SU-DHL-6 (cell line): ENCODE data around the gene SCN5A.

ENCODE experiments used
- H2AFZ ChIP-seq: fragments of 200-600 bp; sonication (generic); 2 replicates; pipeline ENCODE4 v1.6.1; 2014; ENCODE audit warnings: low read depth, mild to moderate bottlenecking, moderate library complexity, mixed read lengths, antibody characterized with exemption, low read length; ENCODE audit not compliant: severe bottlenecking
- H3F3A ChIP-seq: fragments of 200-600 bp; shearing (Covaris generic); 2 replicates; pipeline ENCODE4 v1.6.0; 2016; ENCODE audit warnings: antibody characterized with exemption, mild to moderate bottlenecking; ENCODE audit not compliant: insufficient read depth
- H3K27ac ChIP-seq: fragments of 200-600 bp; sonication (generic); 2 replicates; pipeline ENCODE4 v1.5.1; 2016; ENCODE audit warnings: low read depth, mild to moderate bottlenecking, low read length, moderate library complexity, mixed read lengths
- H3K27me3 ChIP-seq: fragments of 200-600 bp; sonication (generic), shearing (Covaris generic); 2 replicates; pipeline ENCODE4 v1.6.0; 2014; ENCODE audit warnings: mild to moderate bottlenecking, low read length
- H3K36me3 ChIP-seq: fragments of 200-600 bp; sonication (generic); 2 replicates; pipeline ENCODE4 v1.6.1; 2014; ENCODE audit warnings: mild to moderate bottlenecking, low read length, mixed read lengths
- H3K4me2 ChIP-seq: fragments of 300-600, 200-600 bp; shearing (Covaris generic), sonication (generic); 2 replicates; pipeline ENCODE4 v1.6.0; 2014; ENCODE audit warnings: low read length, low read depth, mild to moderate bottlenecking; ENCODE audit not compliant: poor library complexity, severe bottlenecking
- H3K4me3 ChIP-seq: fragments of 200-600 bp; sonication (generic); 2 replicates; pipeline ENCODE4 v1.5.1; 2014; ENCODE audit warnings: antibody characterized with exemption, low read length, mild to moderate bottlenecking, mixed read lengths; ENCODE audit not compliant: insufficient read depth, poor library complexity, severe bottlenecking
- H3K79me2 ChIP-seq: fragments of 200-600 bp; sonication (generic); 2 replicates; pipeline ENCODE4 v1.6.1; 2014; ENCODE audit warnings: mild to moderate bottlenecking, low read length, moderate library complexity; ENCODE audit not compliant: insufficient read depth
- H3K9ac ChIP-seq: fragments of 200-600 bp; sonication (generic); 2 replicates; pipeline ENCODE4 v1.7.0; 2014; ENCODE audit warnings: mild to moderate bottlenecking, low read length
- H3K9me2 ChIP-seq: fragments of 200-600 bp; sonication (generic); replicated peaks from 2 replicates; pipeline ENCODE4 v1.6.1; 2014; ENCODE audit warnings: low read length; ENCODE audit not compliant: insufficient read depth
- H3K9me3 ChIP-seq: fragments of 200-600 bp; sonication (generic); 2 replicates; pipeline ENCODE4 v1.6.1; 2014; ENCODE audit warnings: low read length, mixed read lengths; ENCODE audit not compliant: insufficient read depth
- H4K20me1 ChIP-seq: fragments of 200-600 bp; sonication (generic); 2 replicates; pipeline ENCODE4 v1.6.1; 2014; ENCODE audit warnings: low read depth, mild to moderate bottlenecking, antibody characterized with exemption, low read length, moderate library complexity, mixed read lengths
- EZH2phosphoT487 ChIP-seq: fragments of 200-600 bp; sonication (generic), shearing (Covaris generic); conservative IDR thresholded peaks from 2 replicates; pipeline ENCODE4 v1.6.1; 2018; ENCODE audit warnings: mild to moderate bottlenecking, antibody characterized with exemption, low read length, moderate library complexity, mixed read lengths
- TF ChIP-seq, protein P1 (sequence below): fragments of 200-600 bp; sonication (generic); IDR thresholded peaks from one replicate; pipeline ENCODE4 v1.5.1; 2017; ENCODE audit warnings: antibody characterized with exemption, mild to moderate bottlenecking, low read length, moderate library complexity; ENCODE audit not compliant: insufficient read depth, poor library complexity, severe bottlenecking

The SCN5A gene

DNA sequence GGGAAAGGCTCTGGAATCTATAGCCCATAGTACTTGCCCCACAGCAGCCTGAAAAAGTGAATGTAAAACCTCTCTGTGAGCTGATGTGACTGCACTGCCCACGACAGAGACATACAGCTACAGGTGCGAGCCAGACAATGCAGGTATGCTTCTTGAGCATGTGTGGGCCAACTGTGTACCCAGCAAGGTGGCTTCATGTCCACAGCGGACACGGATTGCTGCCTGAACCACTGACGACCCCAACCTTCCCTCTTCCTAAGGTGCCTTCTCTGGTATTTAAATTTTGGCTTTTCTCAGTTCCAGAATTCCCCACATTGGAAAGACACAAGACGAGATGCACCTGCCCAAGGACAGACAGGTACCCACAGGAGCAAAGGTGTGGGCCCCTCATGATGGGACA lies 65.8 kb downstream of the SCN5A start:
- no peaks in the 10 kb centered on the region for H3K36me3 ChIP-seq
- no peaks in the 10 kb centered on the region for H4K20me1 ChIP-seq
- H3F3A ChIP-seq, result no peaks in the 10 kb centered on the region
- H3K9me3 ChIP-seq, result no peaks in the 10 kb centered on the region
- no peaks in the 10 kb centered on the region for H3K79me2 ChIP-seq
- TF ChIP-seq, protein P1, sequence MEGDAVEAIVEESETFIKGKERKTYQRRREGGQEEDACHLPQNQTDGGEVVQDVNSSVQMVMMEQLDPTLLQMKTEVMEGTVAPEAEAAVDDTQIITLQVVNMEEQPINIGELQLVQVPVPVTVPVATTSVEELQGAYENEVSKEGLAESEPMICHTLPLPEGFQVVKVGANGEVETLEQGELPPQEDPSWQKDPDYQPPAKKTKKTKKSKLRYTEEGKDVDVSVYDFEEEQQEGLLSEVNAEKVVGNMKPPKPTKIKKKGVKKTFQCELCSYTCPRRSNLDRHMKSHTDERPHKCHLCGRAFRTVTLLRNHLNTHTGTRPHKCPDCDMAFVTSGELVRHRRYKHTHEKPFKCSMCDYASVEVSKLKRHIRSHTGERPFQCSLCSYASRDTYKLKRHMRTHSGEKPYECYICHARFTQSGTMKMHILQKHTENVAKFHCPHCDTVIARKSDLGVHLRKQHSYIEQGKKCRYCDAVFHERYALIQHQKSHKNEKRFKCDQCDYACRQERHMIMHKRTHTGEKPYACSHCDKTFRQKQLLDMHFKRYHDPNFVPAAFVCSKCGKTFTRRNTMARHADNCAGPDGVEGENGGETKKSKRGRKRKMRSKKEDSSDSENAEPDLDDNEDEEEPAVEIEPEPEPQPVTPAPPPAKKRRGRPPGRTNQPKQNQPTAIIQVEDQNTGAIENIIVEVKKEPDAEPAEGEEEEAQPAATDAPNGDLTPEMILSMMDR, result no peak
- TF ChIP-seq EZH2phosphoT487, result no peak
- no peaks in the 10 kb centered on the region for H3K27me3 ChIP-seq
- no peak overlapping the region for H2AFZ ChIP-seq
- H3K4me3 ChIP-seq, result no peak overlapping the region
- H3K9ac ChIP-seq, result no peak overlapping the region
- H3K9me2 ChIP-seq, result no peaks in the 10 kb centered on the region
- no peak overlapping the region for H3K4me2 ChIP-seq
- no peak overlapping the region for H3K27ac ChIP-seq

DNA sequence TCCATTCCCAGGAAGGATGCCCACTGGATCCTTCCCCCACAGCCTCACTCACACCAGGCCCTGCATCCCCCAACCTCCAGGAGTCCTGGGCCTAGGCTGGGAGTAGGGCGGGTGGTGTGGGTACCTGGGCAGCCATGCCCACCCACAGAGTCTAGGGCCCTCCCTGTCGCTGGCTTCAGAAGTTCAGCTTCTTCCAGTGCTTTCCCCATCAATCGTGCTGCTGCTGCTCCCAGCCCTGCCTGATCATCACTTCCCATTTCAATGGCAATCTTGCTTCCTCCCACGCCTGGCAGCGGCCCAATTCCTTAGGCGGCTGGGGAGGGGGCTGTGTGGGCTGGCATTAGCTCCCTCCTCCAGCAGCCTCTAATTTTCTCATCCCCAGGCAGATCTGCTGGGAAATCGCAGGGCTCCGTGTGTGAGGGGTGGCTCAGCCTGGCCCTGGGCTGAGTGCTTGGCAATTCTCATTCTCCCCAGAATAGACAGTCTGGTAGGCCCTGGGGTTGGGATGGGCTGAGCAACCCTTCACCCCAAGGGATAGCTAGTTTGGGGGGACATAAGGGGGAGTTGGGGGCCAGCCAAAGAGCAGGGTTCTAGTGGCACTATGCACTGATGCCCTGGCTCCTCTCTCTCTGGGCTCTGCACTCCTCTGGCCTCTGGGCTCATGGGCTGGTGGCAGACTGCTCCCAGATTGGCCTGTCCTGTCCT lies 66.4 kb downstream of the SCN5A start:
- Histone ChIP-seq H3K27me3 (no peaks in the 10 kb centered on the region), H3K4me2 (no peak overlapping the region), H3F3A (no peaks in the 10 kb centered on the region), H4K20me1 (no peaks in the 10 kb centered on the region), H3K9me2 (no peaks in the 10 kb centered on the region), H3K9me3 (no peaks in the 10 kb centered on the region), H2AFZ (no peak overlapping the region), H3K36me3 (no peaks in the 10 kb centered on the region), H3K4me3 (no peak overlapping the region), H3K9ac (no peak overlapping the region), H3K27ac (no peak overlapping the region), H3K79me2 (no peaks in the 10 kb centered on the region)
- TF ChIP-seq EZH2phosphoT487, result no peak
- TF ChIP-seq, protein P1, result no peak

DNA sequence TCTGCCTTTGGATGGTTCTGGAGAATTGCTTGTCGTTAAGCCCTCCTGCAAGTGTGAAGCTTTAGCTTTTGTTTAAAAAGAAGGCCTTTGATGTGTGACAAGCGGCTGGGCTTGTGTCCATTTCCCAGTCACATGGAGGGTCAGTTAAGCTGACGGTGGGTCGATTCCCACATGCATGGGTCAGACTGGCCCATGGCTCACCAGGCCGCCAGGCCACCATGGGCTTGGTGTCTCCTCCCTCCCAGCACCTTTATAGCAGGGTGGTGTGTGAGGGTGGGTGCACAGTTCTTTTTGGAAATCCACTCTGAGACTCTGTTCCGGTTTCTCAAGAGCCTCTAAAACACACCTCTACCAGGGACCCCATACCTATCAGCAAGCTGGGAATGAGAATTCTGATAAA lies 67.2 kb downstream of the SCN5A start:
- Histone ChIP-seq H3K9me3 (no peaks in the 10 kb centered on the region), H3K27ac (no peak overlapping the region), H3K9ac (no peak overlapping the region), H3K9me2 (no peaks in the 10 kb centered on the region), H3K79me2 (no peaks in the 10 kb centered on the region), H3K27me3 (no peaks in the 10 kb centered on the region), H2AFZ (no peak overlapping the region), H4K20me1 (no peaks in the 10 kb centered on the region), H3K4me2 (no peak overlapping the region), H3F3A (no peaks in the 10 kb centered on the region), H3K36me3 (no peaks in the 10 kb centered on the region), H3K4me3 (no peak overlapping the region)
- TF ChIP-seq EZH2phosphoT487, result no peak
- TF ChIP-seq, protein P1, result no peak
